ENCODE results near the gene KRTAP4-6. TPM values are rescaled to one million over a fixed set of nuclear protein-coding genes. Genes with fewer than 3 reads are reported as not detected.
"Not testable (repeated sequence)": the region's sequence is repeated elsewhere in the genome, so short reads cannot be mapped to it uniquely, and the experiment has no call there.

Gene KRTAP4-6
- total RNA-seq, 1 donor from 2014 or later, result not detected

- no peak overlapping the region for H3K4me3 ChIP-seq (ENCODE audit: low read depth, low read length)
- TF ChIP-seq CTCF (conservative IDR thresholded peaks at IDR 0.05; ENCODE audit: low read depth, low read length), result no peak
- no peak for DNase-seq (ENCODE audit: low read depth)
These were observed 4.5 kb upstream of the KRTAP4-6 start for GRCh38 chr17:41144846-41145245.

- TF ChIP-seq CTCF (conservative IDR thresholded peaks at IDR 0.05; ENCODE audit: low read depth, low read length), result no peak
- H3K4me3 ChIP-seq (ENCODE audit: low read depth, low read length), result no peak overlapping the region
- no peak for DNase-seq (ENCODE audit: low read depth)
These were observed 1.0 kb upstream of the KRTAP4-6 start for GRCh38 chr17:41141361-41141760.

- H3K4me3 ChIP-seq (ENCODE audit: low read depth, low read length); DNase-seq (ENCODE audit: low read depth): not testable (repeated sequence)
These were observed 479 bp downstream of the KRTAP4-6 start for GRCh38 chr17:41139865-41140264.

- no peak for DNase-seq (ENCODE audit: low read depth)
- H3K4me3 ChIP-seq (ENCODE audit: low read depth, low read length), result no peak overlapping the region
- TF ChIP-seq CTCF (conservative IDR thresholded peaks at IDR 0.05; ENCODE audit: low read depth, low read length), result no peak
These were observed 6.2 kb downstream of the KRTAP4-6 start for GRCh38 chr17:41133880-41134735.

GRCh38 chr17:41131979-41132378 lies 8.4 kb downstream of the KRTAP4-6 start:
- TF ChIP-seq CTCF (conservative IDR thresholded peaks at IDR 0.05; ENCODE audit: low read depth, low read length), result no peak
- DNase-seq (ENCODE audit: low read depth), result no peak
- H3K4me3 ChIP-seq (ENCODE audit: low read depth, low read length), result no peak overlapping the region

GRCh38 chr17:41127371-41127770 lies 13.0 kb downstream of the KRTAP4-6 start:
- DNase-seq (ENCODE audit: low read depth), result no peak
- no peak for TF ChIP-seq CTCF (conservative IDR thresholded peaks at IDR 0.05; ENCODE audit: low read depth, low read length)

GRCh38 chr17:41126412-41126811 lies 13.9 kb downstream of the KRTAP4-6 start:
- TF ChIP-seq CTCF (conservative IDR thresholded peaks at IDR 0.05; ENCODE audit: low read depth, low read length), result no peak
- no peak overlapping the region for H3K4me3 ChIP-seq (ENCODE audit: low read depth, low read length)
- DNase-seq (ENCODE audit: low read depth), result no peak

More at GRCh38 chr17:41127371-41127770, 13.0 kb downstream of the KRTAP4-6 start:
- H3K4me3 ChIP-seq (ENCODE audit: low read depth, low read length), result no peak overlapping the region

Measured in epithelial cell of proximal tubule (primary cell).